ENCODE measurements around the gene SIRT2.

The SIRT2 gene

DNA sequence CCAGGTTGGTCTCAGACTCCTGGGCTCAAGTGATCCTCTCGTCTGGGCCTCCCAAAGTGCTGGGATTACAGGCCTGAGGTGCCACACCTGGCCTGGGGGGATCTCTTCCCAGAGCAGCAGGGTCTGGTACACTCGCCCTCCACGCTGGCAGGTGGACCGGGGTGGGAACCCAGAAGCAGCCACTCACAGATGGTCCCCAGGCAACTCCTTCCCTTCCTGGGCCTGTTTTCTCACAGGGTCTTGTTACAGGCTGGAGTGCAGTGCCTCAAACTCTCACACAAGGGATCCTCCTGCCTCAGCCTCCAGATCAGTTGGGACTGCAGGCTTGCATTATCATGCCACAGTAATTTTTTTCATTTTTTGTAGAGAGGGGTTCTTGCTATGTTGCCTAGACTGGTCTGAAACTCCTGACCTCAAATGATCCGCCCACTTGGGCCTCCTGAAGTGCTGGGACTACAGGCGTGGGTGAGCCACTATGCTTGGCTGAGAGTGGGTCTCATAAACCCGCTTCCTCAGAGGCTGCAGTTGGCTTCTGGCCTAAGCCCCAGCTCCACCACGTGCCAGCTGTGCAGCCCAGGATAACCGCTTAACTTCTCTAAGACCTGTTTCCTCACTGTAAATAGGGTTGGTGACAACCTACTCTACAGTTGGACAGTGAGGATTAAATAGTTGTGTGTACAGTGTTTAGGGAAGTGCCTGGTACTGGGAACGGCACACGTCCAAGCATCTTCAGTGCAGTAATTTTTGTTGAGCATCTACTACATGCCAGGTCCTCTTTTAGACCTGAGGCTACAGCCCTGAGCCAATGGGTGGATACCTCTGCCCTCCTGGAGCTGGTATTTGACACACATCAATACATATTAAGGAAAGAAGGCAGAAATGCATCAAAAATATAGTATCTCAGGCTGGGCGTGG lies 13.4 kb upstream of the SIRT2 start:
- no peak overlapping the region for H3K4me3 ChIP-seq (replicated peaks; ENCODE audit: insufficient read depth, low read length)
- H3K27me3 ChIP-seq (ENCODE audit: insufficient read depth, poor library complexity, severe bottlenecking), result no peaks in the 10 kb centered on the region
- peak; percentile 36 to 72 for DNase-seq (ENCODE audit: low read depth in 1 of 2, low spot score in 1 of 2)
- H3K27ac ChIP-seq (replicated peaks), result peak overlapping the region; percentile 51
- TF ChIP-seq SPI1 (IDR thresholded peaks at IDR 0.05; ENCODE audit: borderline replicate concordance, low read depth) (peak; percentile 89), POLR2AphosphoS5 (IDR thresholded peaks at IDR 0.05; ENCODE audit: low read depth) (no peak)
- TF ChIP-seq, protein P1, sequence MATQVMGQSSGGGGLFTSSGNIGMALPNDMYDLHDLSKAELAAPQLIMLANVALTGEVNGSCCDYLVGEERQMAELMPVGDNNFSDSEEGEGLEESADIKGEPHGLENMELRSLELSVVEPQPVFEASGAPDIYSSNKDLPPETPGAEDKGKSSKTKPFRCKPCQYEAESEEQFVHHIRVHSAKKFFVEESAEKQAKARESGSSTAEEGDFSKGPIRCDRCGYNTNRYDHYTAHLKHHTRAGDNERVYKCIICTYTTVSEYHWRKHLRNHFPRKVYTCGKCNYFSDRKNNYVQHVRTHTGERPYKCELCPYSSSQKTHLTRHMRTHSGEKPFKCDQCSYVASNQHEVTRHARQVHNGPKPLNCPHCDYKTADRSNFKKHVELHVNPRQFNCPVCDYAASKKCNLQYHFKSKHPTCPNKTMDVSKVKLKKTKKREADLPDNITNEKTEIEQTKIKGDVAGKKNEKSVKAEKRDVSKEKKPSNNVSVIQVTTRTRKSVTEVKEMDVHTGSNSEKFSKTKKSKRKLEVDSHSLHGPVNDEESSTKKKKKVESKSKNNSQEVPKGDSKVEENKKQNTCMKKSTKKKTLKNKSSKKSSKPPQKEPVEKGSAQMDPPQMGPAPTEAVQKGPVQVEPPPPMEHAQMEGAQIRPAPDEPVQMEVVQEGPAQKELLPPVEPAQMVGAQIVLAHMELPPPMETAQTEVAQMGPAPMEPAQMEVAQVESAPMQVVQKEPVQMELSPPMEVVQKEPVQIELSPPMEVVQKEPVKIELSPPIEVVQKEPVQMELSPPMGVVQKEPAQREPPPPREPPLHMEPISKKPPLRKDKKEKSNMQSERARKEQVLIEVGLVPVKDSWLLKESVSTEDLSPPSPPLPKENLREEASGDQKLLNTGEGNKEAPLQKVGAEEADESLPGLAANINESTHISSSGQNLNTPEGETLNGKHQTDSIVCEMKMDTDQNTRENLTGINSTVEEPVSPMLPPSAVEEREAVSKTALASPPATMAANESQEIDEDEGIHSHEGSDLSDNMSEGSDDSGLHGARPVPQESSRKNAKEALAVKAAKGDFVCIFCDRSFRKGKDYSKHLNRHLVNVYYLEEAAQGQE (IDR thresholded peaks at IDR 0.05; ENCODE audit: insufficient replicate concordance, low read depth), result no peak

DNA sequence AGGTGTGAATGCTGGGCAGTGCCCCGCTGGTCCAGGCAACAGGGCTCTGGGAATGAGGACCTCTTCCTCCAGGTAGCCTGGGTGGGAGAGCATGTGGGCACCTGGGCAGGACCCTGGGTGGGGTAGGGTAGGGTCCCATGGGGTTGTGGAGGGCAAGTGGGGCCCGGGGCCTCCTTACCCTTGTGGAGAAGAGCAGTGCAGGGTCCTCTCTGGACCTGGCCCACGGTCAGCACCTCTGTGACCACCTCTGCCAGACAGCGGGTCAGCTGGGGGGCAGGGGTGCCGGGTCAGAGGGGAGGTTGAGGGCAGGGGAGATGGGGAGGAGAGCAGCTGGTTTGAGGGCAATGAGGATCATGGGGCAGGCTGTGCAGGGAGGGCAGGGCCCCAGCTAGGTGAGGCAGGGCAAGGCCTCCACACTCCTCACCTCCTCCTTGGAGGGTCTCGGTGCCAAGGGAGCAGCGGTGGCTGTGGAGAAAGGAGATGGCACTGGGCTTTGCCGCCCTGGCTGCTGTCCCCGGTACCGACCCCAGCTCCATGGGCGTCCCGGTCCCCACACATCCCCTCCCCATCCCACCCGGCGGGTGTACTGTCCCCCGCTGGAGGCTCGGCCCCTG lies 12.1 kb upstream of the SIRT2 start:
- H3K27me3 ChIP-seq (ENCODE audit: insufficient read depth, poor library complexity, severe bottlenecking), result no peaks in the 10 kb centered on the region
- H3K4me3 ChIP-seq (replicated peaks; ENCODE audit: insufficient read depth, low read length), result no peak overlapping the region
- TF ChIP-seq POLR2AphosphoS5 (IDR thresholded peaks at IDR 0.05; ENCODE audit: low read depth), result no peak
- TF ChIP-seq GABPA (IDR thresholded peaks at IDR 0.05; ENCODE audit: low read depth), result no peak
- TF ChIP-seq, protein P1 (IDR thresholded peaks at IDR 0.05; ENCODE audit: insufficient replicate concordance, low read depth), result no peak
- TF ChIP-seq, protein P2, sequence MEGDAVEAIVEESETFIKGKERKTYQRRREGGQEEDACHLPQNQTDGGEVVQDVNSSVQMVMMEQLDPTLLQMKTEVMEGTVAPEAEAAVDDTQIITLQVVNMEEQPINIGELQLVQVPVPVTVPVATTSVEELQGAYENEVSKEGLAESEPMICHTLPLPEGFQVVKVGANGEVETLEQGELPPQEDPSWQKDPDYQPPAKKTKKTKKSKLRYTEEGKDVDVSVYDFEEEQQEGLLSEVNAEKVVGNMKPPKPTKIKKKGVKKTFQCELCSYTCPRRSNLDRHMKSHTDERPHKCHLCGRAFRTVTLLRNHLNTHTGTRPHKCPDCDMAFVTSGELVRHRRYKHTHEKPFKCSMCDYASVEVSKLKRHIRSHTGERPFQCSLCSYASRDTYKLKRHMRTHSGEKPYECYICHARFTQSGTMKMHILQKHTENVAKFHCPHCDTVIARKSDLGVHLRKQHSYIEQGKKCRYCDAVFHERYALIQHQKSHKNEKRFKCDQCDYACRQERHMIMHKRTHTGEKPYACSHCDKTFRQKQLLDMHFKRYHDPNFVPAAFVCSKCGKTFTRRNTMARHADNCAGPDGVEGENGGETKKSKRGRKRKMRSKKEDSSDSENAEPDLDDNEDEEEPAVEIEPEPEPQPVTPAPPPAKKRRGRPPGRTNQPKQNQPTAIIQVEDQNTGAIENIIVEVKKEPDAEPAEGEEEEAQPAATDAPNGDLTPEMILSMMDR (IDR thresholded peaks at IDR 0.05; ENCODE audit: insufficient read depth, low read length), result no peak
- TF ChIP-seq SPI1 (IDR thresholded peaks at IDR 0.05; ENCODE audit: borderline replicate concordance, low read depth), result no peak
- no peak for DNase-seq (ENCODE audit: low read depth in 1 of 2, low spot score in 1 of 2)
- no peak overlapping the region for H3K27ac ChIP-seq (replicated peaks)

DNA sequence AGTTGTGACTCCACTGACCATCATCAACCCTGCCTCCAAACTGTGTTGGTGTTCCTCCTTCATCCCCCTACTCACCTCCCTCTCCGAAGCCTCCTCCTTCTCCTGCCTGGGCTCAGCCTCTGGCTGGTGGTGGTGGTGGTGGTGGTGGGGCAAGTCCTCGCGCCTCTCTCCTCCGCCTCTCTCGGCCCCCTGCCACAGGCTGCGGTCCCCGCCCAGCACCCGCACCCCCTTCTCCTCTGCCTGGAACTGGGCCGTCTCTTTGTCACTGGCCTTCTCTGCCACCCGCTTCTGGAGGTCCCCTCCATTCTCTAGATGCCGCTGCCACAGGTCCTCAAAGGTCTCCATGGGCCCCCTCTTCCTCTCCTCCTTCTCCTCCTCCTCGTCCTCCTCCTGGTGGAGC lies 11.1 kb upstream of the SIRT2 start:
- Histone ChIP-seq H3K27me3 (ENCODE audit: insufficient read depth, poor library complexity, severe bottlenecking) (no peaks in the 10 kb centered on the region), H3K27ac (replicated peaks) (no peak overlapping the region), H3K4me3 (replicated peaks; ENCODE audit: insufficient read depth, low read length) (no peak overlapping the region)
- TF ChIP-seq, protein P1 (IDR thresholded peaks at IDR 0.05; ENCODE audit: insufficient replicate concordance, low read depth), result no peak
- TF ChIP-seq POLR2AphosphoS5 (IDR thresholded peaks at IDR 0.05; ENCODE audit: low read depth), result no peak
- no peak for TF ChIP-seq SPI1 (IDR thresholded peaks at IDR 0.05; ENCODE audit: borderline replicate concordance, low read depth)
- no peak for TF ChIP-seq GABPA (IDR thresholded peaks at IDR 0.05; ENCODE audit: low read depth)
- TF ChIP-seq, protein P2 (IDR thresholded peaks at IDR 0.05; ENCODE audit: insufficient read depth, low read length), result no peak
- no peak for DNase-seq (ENCODE audit: low read depth in 1 of 2, low spot score in 1 of 2)

Measured in HL-60 (cell line).